HUES48 (cell line): ENCODE results near the gene MLF2.

Experiments
- H3K27ac ChIP-seq: one replicate; pipeline ENCODE4 v1.7.0; 2013; ENCODE audit warnings: low read depth, low read length, inconsistent platforms
- H3K27me3 ChIP-seq: 2 replicates; pipeline ENCODE4 v1.6.1; 2013; ENCODE audit warnings: mild to moderate bottlenecking, low read length; ENCODE audit not compliant: control insufficient read depth, insufficient read depth
- H3K36me3 ChIP-seq: 2 replicates; pipeline ENCODE4 v1.6.1; 2013; ENCODE audit warnings: low read length; ENCODE audit not compliant: control insufficient read depth, insufficient read depth
- H3K4me1 ChIP-seq: 2 replicates; pipeline ENCODE4 v1.6.1; 2013; ENCODE audit warnings: mild to moderate bottlenecking, low read length; ENCODE audit not compliant: control insufficient read depth, insufficient read depth
- H3K4me3 ChIP-seq: 2 replicates; pipeline ENCODE4 v1.5.1; 2013; ENCODE audit warnings: mild to moderate bottlenecking, low read depth, low read length
- H3K9ac ChIP-seq: 2 replicates; pipeline ENCODE4 v1.6.1; 2013; ENCODE audit warnings: mild to moderate bottlenecking, low read depth, low read length, moderate library complexity
- H3K9me3 ChIP-seq: 2 replicates; pipeline ENCODE4 v1.6.1; 2013; ENCODE audit warnings: low read length; ENCODE audit not compliant: control insufficient read depth, insufficient read depth

The MLF2 gene

GRCh38 chr12:6763380-6763779 is 10.4 kb upstream of the MLF2 start:
- Histone ChIP-seq H3K27me3 (peaks cover 3% of the 10 kb centered on the region; the same call in 1 of the 2 replicates), H3K9me3 (no peaks in the 10 kb centered on the region), H3K4me3 (no peak overlapping the region), H3K27ac (peak overlapping the region; percentile 82), H3K4me1 (peaks cover 24% of the 10 kb centered on the region), H3K9ac (no peak overlapping the region; the same call in 1 of the 2 replicates), H3K36me3 (no peaks in the 10 kb centered on the region)

GRCh38 chr12:6759741-6760140 is 6.8 kb upstream of the MLF2 start:
- no peaks in the 10 kb centered on the region for H3K27me3 ChIP-seq
- H3K36me3 ChIP-seq = no peaks in the 10 kb centered on the region
- no peak overlapping the region for H3K9ac ChIP-seq
- H3K4me1 ChIP-seq = peaks cover 9% of the 10 kb centered on the region
- H3K9me3 ChIP-seq = no peaks in the 10 kb centered on the region
- H3K4me3 ChIP-seq = no peak overlapping the region
- H3K27ac ChIP-seq = no peak overlapping the region

GRCh38 chr12:6758506-6759095 is 5.7 kb upstream of the MLF2 start:
- Histone ChIP-seq H3K27ac (no peak overlapping the region), H3K4me1 (peaks cover 11% of the 10 kb centered on the region), H3K27me3 (no peaks in the 10 kb centered on the region), H3K9ac (no peak overlapping the region), H3K4me3 (no peak overlapping the region), H3K36me3 (no peaks in the 10 kb centered on the region), H3K9me3 (no peaks in the 10 kb centered on the region)

GRCh38 chr12:6757028-6757690 is 4.2 kb upstream of the MLF2 start:
- no peaks in the 10 kb centered on the region for H3K27me3 ChIP-seq
- H3K4me1 ChIP-seq = peaks cover 9% of the 10 kb centered on the region
- H3K9me3 ChIP-seq = no peaks in the 10 kb centered on the region
- H3K9ac ChIP-seq = no peak overlapping the region
- H3K36me3 ChIP-seq = no peaks in the 10 kb centered on the region
- no peak overlapping the region for H3K27ac ChIP-seq
- H3K4me3 ChIP-seq = no peak overlapping the region

GRCh38 chr12:6754411-6754810 is 1.5 kb upstream of the MLF2 start:
- Histone ChIP-seq H3K36me3 (peaks cover 25% of the 10 kb centered on the region), H3K9ac (no peak overlapping the region), H3K9me3 (no peaks in the 10 kb centered on the region), H3K27ac (no peak overlapping the region), H3K4me1 (peaks cover 12% of the 10 kb centered on the region), H3K27me3 (no peaks in the 10 kb centered on the region), H3K4me3 (no peak overlapping the region)

GRCh38 chr12:6753772-6754356 is 923 bp upstream of the MLF2 start:
- Histone ChIP-seq H3K36me3 (peaks cover 30% of the 10 kb centered on the region), H3K9ac (no peak overlapping the region), H3K4me3 (peak overlapping the region; percentile 41), H3K27me3 (no peaks in the 10 kb centered on the region), H3K27ac (peak overlapping the region; percentile 98), H3K4me1 (peaks cover 12% of the 10 kb centered on the region), H3K9me3 (no peaks in the 10 kb centered on the region)

- Histone ChIP-seq H3K4me1 (peaks cover 12% of the 10 kb centered on the region), H3K9ac (peak overlapping the region; percentile 86), H3K36me3 (peaks cover 46% of the 10 kb centered on the region), H3K4me3 (peak overlapping the region; percentile 93), H3K9me3 (no peaks in the 10 kb centered on the region), H3K27ac (peak overlapping the region; percentile 98), H3K27me3 (no peaks in the 10 kb centered on the region)
Observed at GRCh38 chr12:6752167-6752920, 597 bp downstream of the MLF2 start.

GRCh38 chr12:6751767-6752166 is 1.2 kb downstream of the MLF2 start:
- no peak overlapping the region for H3K27ac ChIP-seq
- no peaks in the 10 kb centered on the region for H3K9me3 ChIP-seq
- peaks cover 12% of the 10 kb centered on the region for H3K4me1 ChIP-seq
- no peaks in the 10 kb centered on the region for H3K27me3 ChIP-seq
- H3K4me3 ChIP-seq = peak overlapping the region; percentile 93
- peaks cover 51% of the 10 kb centered on the region for H3K36me3 ChIP-seq
- no peak overlapping the region for H3K9ac ChIP-seq

- no peak overlapping the region for H3K9ac ChIP-seq
Observed at GRCh38 chr12:6750506-6750905, 2.4 kb downstream of the MLF2 start.

GRCh38 chr12:6748761-6749160 is 4.2 kb downstream of the MLF2 start:
- Histone ChIP-seq H3K36me3 (peaks cover 64% of the 10 kb centered on the region), H3K9ac (no peak overlapping the region), H3K27ac (no peak overlapping the region)

More at GRCh38 chr12:6750506-6750905, 2.4 kb downstream of the MLF2 start:
- H3K9me3 ChIP-seq = no peaks in the 10 kb centered on the region
- H3K4me1 ChIP-seq = peaks cover 12% of the 10 kb centered on the region
- H3K4me3 ChIP-seq = no peak overlapping the region
- no peak overlapping the region for H3K27ac ChIP-seq
- no peaks in the 10 kb centered on the region for H3K27me3 ChIP-seq
- H3K36me3 ChIP-seq = peaks cover 63% of the 10 kb centered on the region

GRCh38 chr12:6747216-6747615 is 5.7 kb downstream of the MLF2 start:
- no peaks in the 10 kb centered on the region for H3K27me3 ChIP-seq
- H3K4me1 ChIP-seq = peaks cover 4% of the 10 kb centered on the region
- H3K9me3 ChIP-seq = no peaks in the 10 kb centered on the region
- H3K27ac ChIP-seq = no peak overlapping the region
- H3K9ac ChIP-seq = no peak overlapping the region
- H3K4me3 ChIP-seq = no peak overlapping the region
- peaks cover 64% of the 10 kb centered on the region for H3K36me3 ChIP-seq

More at GRCh38 chr12:6748761-6749160, 4.2 kb downstream of the MLF2 start:
- no peaks in the 10 kb centered on the region for H3K27me3 ChIP-seq
- H3K9me3 ChIP-seq = no peaks in the 10 kb centered on the region
- no peak overlapping the region for H3K4me3 ChIP-seq
- H3K4me1 ChIP-seq = peaks cover 6% of the 10 kb centered on the region
